WI38 (cell line): ENCODE data around the gene EXD2.

ENCODE experiments used
- H3K4me3 ChIP-seq: 2 replicates; pipeline ENCODE4 v1.5.1; 2011; ENCODE audit warnings: low read depth, mild to moderate bottlenecking, control low read depth, low read length
- CTCF ChIP-seq: IDR thresholded peaks from 2 replicates; pipeline ENCODE4 v1.5.1; 2012; ENCODE audit warnings: low read depth, mild to moderate bottlenecking, control low read depth, low read length

EXD2 gene

GRCh38 chr14:69231486-69231885, 40.2 kb downstream of the EXD2 start:
- no peak overlapping the region for H3K4me3 ChIP-seq

DNA sequence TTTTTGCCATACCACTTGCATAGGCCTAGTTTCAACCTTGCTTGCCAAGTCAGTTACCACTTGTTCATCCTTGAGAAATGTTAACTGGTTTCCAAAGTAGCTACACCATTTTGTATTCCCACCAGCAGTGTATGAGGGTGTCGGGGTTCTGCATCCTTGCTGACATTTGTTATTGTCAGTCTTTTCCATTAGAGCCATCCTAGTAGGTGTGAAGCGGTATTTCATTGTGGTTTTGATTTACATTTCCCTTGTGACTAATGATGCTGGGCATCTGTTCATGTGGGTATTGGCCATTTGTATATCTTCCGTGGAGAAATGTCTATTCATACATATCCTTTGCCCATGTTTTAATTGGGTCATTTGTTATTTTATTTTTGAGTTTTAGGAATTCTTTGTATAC, 41.1 kb downstream of the EXD2 start:
- no peak overlapping the region for H3K4me3 ChIP-seq
- no peak for TF ChIP-seq CTCF

More at GRCh38 chr14:69231486-69231885, 40.2 kb downstream of the EXD2 start:
- TF ChIP-seq CTCF: no peak

DNA sequence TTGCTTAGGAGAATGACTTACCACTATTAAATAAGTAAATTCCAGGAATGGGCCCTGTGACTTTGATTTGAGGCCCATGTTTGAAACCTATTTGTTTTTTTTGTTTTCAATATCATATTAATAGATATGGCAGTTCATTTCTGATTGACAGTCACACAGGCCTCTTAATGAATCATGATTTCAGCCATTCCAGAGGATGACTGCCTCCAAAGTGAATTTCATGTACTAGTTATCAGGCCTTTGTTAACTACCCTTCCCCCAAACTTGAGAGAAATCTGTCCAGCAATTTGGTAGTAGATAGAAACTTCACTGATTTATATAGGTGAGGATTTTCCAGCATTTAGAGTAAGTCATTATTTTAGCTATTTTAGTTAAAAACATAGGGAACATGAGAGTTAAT, 42.8 kb downstream of the EXD2 start:
- H3K4me3 ChIP-seq: no peak overlapping the region
- no peak for TF ChIP-seq CTCF

DNA sequence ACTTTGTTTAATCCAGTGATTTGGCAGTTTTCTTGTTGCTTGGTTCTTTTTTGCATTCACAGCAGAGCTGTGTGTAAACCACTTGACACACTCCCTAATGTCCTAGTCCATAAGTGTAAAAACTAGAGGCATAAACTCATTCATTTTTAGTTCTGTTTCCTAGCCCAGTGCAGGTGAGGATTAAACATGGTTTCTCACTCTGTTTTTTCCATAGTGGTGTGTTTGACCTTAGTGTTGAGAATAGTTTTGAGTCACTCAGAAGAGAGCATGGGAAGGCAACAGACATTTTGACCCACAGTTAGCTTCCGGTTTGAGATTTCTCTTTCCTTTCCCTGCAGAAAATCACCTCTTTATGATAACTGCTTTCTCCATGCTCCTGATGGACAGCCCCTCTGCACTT, 44.4 kb downstream of the EXD2 start:
- H3K4me3 ChIP-seq: no peak overlapping the region
- TF ChIP-seq CTCF: no peak

- no peak for TF ChIP-seq CTCF
- H3K4me3 ChIP-seq: no peak overlapping the region
Observed at GRCh38 chr14:69237142-69237541, 45.8 kb downstream of the EXD2 start.

- H3K4me3 ChIP-seq: no peak overlapping the region
- no peak for TF ChIP-seq CTCF
Observed at GRCh38 chr14:69237584-69237983, 46.3 kb downstream of the EXD2 start.

- no peak for TF ChIP-seq CTCF
- no peak overlapping the region for H3K4me3 ChIP-seq
Observed at GRCh38 chr14:69238883-69239282, 47.6 kb downstream of the EXD2 start.
